Loucy (cell line): ENCODE results near the gene GTF3C4.

Experiments used
- CTCF ChIP-seq: fragments of 200-600 bp; sonication (generic); conservative IDR thresholded peaks from 2 replicates; pipeline ENCODE4 v1.5.1; 2014; ENCODE audit warnings: mild to moderate bottlenecking, antibody characterized with exemption, low read length
- EZH2phosphoT487 ChIP-seq: fragments of 200-600 bp; IDR thresholded peaks from 2 replicates; pipeline ENCODE4 v1.6.1; 2018; ENCODE audit warnings: antibody characterized with exemption, mild to moderate bottlenecking, moderate library complexity, borderline replicate concordance

GRCh38 chr9:132638240-132638639, 32.0 kb upstream of the GTF3C4 start:
- TF ChIP-seq CTCF (no peak), EZH2phosphoT487 (no peak)
